GM19324 (cell line): ENCODE data around the gene TRIM14.

Source experiments
- ATAC-seq: cut with Tn5 transposase; IDR thresholded peaks from one replicate; pipeline ENCODE4 v1.9.1; 2021; ENCODE audit warnings: mild to moderate bottlenecking, moderate library complexity; ENCODE audit not compliant: unreplicated experiment, low FRiP score

TRIM14 gene, protein sequence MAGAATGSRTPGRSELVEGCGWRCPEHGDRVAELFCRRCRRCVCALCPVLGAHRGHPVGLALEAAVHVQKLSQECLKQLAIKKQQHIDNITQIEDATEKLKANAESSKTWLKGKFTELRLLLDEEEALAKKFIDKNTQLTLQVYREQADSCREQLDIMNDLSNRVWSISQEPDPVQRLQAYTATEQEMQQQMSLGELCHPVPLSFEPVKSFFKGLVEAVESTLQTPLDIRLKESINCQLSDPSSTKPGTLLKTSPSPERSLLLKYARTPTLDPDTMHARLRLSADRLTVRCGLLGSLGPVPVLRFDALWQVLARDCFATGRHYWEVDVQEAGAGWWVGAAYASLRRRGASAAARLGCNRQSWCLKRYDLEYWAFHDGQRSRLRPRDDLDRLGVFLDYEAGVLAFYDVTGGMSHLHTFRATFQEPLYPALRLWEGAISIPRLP

DNA sequence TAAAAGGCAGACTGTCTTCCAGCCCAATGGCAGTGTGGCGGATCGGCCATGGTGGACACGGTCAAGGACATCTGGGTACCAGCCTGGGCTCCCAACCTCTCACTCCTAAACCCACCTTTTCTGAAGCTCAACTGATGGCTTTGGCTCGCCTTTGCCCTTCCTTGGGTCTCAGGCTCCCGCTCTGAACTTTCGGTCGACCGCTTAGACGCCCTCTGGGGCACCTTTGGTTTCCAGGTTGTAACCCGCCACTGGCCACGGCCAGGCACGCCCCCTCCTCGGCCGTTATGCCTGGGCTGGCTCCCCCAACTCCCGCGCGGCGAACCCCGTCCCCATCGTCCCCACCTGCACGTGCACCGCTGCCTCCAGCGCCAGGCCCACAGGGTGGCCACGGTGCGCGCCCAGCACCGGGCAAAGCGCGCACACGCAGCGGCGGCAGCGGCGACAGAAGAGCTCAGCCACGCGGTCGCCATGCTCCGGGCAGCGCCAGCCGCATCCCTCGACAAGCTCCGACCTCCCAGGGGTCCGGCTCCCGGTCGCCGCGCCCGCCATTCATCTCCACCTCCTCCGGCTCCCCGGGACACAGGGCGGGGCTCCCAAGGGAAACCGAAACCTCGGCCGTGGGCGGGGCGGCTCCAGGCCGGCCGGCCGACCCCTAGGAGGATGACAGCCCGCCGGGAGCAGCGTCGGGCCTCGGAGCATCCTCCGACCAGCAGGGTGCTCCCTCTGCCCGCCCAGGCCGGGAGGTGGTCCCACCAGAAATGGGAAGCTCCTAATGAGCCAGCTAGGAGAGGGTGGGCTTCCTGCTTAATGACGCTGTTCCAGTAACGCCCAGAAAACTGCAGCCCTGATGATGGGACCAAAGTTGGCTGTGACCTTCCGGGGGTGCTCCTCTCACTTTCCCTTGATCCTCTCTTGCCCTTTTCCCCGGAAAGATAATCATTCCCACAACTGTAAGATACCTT is at the start of gene TRIM14:
Gene TRIM14, minus strand, starts transcription at position 583 of the 962 bp plus-strand sequence. Its CDS starts 34 bp downstream, at position 549.
- peak; percentile 66 for ATAC-seq

DNA sequence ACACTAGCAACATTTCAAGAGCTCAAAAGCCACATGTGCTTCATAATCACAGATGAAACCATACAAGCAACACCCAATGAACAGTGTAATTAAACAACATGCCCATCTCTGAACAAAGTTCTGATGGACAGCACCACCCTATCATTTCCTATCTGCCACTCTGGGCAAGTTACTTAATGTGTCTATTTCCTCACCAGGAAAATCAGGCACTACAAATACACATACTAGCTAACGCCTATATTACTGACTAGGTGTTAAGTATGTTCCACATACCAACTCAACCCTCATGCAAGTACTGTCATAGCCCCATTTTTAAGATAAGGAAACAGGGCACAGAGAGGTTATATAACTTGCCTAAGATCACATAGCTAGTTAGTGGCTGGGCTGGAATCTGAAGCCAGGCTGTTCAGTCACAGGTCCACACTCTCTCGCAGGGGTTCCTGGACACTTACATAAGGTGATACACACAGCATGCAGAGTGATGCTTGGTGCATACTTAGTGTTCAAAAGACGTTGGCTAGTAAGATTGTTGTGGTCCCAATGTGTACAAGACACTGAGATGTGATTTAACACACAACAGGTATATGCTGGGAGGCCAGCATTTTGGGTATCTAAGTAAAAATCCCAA is 49.2 kb upstream of the TRIM14 start:
- no peak for ATAC-seq

DNA sequence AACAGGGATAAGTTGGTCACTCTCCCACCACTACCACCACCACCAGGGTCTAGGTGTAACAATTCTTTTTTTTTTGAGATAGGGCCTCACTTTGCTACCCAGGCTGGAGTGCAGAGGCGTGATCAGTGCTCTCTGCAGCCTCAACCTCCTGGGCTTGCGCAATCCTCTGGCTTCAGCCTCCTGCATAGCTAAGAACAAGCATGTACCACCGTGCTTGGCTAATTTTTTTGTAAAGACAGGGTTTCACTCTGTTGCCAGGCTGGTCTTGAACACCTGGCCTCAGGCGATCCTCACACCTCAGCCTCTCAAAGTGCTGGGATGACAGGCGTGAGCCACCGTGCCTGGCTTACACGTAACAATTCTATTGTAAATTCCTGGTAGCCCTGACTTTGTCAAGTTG is 45.9 kb upstream of the TRIM14 start:
- no peak for ATAC-seq

DNA sequence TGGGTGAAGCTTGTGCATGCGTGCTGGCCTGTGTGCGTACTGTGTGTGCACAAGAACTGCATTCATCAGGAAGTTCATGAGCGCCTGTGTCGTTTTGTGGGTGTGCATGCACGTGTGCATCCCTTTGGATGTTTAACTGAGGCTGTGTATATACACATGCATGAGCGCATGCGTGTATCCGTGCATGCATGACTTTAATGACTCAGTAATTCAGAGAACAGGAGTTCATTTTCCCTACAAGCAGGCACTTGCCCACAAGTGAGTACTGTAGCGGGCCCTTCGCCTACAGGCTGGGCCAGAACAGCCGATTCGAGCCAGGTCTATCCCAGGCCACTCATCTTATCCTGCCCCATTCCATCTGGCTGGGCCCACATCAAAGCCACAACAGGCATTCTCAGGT is 43.6 kb upstream of the TRIM14 start:
- ATAC-seq: no peak

DNA sequence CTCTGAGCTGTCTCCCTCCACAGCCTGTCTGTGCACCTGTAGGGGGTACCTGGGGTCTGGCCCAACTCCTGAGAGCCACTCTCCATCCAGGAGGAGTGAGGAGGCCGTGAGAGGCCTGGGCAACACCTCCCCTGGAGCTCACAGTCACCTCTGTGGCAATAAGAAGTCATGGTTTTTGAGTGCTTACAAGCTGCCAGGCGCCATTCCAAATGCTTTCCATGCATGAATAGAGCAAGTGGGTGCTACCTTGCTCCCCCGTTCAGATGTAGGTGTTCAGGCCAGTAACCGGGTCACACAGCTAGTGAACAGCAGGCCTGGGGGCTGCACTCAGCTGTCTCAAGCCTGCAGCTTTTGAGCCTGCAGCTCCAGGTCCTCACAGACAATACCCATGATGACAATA is 42.8 kb upstream of the TRIM14 start:
- ATAC-seq: no peak

DNA sequence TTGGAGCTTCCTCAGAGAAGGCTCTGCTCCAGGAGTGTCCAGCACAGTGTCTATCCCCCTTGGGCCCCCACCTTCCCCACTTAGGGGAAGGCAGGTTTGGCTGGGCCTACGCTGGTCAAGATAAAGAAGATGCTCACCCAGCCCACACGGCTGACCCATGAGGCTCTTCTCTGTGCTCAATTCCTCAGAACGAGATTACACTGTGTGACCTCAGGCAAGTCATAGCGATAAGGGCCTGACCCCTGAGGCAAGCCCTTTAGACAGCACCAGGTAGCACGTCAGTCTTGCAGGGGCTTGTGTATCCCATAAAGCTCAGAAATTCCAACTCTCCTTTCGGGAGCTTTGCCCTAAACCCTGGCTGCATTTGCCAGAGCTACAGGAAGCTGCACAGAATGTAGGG is 40.8 kb upstream of the TRIM14 start:
- no peak for ATAC-seq

DNA sequence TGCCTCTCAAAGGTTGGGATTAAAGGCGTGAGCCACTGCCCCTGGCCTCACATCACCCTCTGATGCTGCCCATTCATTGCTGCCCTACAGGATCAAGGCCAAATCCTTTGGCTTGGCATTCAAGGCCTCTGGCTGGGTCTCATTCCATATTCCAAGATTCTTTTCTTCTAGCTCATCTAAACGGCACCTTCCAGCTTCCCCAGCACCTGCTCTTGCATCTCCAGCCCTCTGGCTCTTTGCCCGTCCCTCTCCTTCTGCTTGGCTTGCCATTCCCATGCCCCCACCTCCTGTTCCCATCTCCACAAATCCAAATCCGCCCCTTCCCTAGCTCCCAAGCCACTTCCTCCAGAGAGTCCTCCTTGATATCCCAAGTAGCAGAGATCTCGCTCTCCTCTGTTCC is 40.3 kb upstream of the TRIM14 start:
- no peak for ATAC-seq

DNA sequence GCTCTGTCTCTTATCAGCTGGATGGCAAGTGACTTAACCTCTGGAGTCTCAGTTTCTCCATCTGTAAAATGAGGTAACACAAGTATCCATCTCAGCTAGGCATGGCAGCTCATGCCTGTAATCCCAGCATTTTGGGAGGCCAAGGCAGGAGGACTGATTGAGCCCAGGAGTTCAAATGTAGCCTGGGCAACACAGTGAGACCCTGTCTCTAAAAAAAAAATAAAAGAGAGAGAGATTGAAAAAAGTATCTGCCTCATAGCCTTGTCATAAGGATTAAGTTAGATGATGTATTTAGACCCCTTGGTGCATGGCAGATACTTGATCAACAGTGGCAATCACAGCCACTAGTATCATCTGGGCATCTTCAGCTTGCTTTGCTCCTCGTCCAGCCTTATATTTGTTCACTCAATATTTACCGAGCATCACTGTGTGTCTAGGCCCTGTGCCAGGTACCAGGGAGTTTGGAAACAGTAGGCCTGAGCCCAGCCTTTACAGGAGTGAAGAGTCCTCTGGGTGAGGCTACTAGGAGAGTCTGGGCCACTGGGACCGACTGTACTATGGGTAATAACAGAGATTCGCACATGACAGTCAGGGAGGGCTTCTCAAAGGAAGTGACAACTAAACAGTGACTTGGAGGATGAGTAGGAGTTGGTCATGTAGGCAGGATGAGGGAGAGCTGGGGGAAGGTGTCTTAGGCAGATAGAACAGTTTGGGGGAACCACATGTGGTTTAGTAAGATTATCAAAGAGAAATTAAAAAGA is 39.2 kb upstream of the TRIM14 start:
- no peak for ATAC-seq

DNA sequence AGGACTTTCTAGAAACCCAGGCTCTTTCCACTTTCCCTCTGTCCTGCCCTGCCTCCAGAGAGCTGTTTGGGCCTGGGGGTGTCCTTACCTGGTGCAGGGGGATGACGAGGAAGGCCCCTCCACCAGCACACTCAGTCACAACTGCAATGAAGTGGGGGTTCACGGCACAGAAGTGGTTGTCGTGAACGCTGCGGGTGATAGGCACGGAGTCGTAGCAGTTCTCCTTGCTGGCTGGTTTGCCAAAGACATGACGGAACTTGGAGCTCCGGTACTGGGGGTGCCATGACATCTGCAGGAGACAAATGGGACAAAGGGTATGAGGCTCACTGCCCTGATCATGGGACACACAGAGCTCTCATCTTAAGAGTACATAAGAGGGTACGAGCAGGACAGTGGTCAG is 38.4 kb upstream of the TRIM14 start:
- no peak for ATAC-seq

DNA sequence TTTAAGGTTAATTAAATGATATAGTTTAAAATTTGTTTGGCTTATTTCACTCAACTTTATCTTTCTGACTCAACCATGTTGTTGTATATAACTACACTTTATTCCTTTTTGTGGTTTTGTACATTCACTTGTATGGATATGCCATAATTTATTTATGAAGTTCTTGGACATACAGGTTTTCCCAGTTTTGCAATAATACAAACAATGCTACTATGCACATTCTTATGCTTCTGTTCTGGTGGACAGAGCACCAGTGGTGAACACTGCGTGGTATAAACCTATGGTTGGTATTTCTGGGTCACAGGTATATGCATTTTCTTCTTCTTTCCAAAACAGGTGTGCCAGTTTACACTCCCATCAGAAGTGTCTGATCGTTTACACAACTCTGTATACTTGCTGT is 35.7 kb upstream of the TRIM14 start:
- no peak for ATAC-seq

DNA sequence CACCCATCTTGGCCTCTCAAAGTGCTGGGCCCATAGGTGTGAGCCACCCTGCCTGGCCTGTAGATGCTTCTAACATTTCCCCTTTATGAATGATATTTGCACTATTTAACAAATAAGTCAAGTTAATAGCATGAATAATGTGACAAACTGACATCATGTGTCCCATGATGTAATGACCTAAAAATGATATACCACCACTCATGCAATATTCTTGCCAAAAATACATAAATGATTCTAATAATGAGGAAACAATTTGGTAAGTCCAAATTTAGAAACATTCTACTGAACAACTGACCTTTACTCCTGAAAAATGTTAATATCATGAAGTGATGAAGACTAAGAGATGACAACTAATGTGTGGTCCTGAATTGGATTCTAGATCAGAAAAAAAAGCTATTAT is 33.5 kb upstream of the TRIM14 start:
- ATAC-seq: no peak

DNA sequence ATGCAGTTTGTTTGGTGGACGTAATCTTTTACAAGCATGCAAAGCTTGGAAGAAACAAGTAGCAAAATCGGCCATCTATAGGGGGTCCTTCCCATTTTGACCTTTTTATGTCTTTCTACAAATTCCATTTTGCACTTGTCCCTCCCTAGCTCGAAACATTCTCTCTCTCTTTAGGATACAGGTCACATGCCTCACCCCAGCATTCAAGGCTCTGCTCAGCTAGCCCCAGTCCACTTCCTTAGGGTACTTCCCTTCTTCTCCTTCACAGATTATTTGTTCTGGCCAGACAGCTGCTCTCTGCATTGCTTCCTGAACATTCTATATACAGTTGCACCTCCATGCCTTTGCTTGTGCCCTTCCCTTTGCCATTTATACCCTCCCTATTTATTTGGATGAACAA is 31.7 kb upstream of the TRIM14 start:
- ATAC-seq: no peak

DNA sequence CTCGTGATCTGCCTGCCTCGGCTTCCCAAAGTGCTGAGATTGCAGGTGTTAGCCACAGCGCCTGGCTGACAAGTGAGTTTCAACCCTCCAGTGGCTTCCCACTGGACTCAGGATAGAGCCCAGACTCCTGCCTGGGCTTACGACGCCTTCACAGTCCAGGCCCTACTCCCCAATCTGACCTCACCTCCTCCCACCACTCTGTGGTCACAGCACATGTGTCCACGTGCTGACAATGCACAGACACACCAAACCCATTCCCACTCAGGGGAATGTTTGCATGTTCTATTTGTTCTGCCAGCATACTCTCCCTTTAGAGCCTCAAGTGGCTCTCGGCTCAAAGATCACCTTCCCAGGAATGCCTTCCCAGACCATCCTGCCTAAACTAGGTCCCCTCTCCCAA is 31.1 kb upstream of the TRIM14 start:
- no peak for ATAC-seq

DNA sequence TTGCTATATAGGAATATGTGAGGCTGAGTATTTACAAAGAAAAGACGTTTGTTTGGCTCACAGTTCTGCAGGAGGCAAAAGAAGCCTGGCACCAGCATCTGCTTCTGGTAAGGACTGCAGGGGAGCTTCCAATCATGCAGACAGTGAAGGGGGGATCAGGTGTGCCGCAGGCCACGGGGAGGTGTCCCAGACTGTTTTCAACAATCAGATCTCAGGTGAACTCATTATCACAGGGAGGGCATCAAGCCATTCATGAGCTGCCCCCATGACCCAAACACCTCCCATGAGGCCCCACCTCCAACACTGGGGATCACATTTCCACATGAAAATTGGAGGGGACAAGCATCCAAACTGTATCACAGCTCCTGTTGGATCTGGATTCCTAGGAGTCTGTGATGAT is 30.4 kb upstream of the TRIM14 start:
- ATAC-seq: no peak

DNA sequence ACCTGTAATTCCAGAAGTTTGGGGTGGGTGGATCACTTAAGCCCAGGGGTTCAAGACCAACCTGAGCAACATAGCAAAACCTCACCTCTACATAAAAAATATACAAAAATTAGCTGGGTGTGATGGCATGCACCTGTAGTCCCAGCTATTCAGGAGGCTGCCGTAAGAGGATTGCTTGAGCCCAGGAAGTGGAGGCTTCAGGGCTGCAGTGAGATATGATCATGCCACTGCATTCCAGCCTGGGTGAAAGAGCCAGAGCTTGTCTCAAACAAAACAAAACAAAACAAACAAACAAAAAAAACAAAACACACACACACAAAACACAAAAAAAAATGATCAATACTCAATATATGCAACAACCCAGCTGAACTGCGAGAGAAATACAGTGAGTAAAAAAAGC is 29.5 kb upstream of the TRIM14 start:
- no peak for ATAC-seq

DNA sequence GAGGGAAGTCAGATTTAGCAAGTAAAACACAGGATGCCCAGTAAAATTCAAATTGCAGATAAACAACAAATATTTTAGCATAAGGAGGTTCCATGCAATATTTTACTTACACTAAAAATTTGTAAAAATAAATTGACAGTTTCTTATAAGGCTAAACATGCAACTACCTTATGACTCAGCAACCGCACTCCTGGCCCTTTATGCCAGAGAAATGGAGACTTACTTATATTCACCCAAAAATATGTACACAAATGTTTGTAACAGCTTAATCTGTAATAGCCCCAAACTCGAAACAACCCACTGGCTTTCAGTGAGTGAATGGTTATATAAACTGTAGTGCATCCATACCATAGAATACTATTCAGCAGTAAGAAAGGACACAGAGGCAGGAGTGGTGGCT is 28.6 kb upstream of the TRIM14 start:
- no peak for ATAC-seq

DNA sequence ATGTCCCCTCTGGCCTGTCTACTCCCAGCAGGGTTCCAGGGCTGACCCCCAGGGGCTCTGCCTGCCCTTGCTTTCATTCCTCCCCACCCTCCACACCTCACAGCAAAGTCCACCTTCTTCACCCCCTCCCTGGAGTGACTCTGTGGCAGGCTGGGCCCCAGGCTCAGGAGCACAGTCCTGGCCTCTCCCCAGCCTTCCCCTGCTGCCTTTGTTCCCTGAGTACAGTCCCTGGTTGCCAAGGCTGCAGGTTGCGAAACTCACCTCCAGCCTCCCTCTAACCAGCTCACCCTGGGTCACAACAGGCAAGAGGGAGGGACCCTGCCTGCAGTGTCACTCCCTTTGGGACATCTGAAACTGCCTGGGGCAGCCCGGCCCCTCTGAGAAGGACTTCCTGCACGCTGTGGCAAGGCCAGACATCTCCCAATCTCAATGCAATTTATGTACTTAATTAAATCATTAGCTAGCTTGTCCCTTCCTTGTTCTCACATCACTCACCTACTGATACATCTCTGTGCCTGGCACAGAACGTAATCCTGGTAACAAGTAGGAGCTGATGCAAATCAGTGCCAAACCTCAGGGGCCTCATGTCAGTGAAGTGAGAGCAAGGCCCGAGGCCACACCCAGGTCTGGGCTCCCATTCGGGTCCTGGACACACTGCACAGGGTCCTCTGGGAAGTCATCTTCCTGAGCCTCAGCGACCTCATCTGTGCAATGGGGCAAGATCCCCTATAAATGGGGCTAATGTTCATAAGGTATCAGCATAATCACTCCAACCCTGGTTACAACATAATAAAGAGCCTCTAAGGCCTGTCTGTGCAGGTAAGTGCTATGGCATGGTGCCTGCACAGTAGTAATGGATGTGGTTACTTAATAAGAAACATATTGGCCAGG is 27.3 kb upstream of the TRIM14 start:
- ATAC-seq: no peak

DNA sequence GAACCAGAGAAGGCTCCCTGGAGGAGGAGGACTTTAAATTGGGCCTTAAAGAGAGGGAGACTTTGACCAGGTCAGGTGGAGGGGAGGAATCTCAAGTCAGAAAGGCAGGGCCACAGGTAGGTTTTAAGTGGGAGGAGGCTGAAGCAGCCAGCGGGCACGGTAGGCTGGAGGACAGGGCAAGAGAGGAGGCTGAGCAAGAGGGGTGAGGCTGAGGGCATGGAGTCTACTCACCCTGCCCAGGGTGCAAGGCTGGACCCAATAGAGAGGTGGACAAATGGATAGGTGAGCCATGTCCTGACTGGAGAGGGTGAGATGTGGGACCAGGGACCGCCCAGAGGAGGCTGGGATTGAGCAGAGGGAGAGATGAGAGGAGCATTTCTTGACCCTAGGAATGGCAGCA is 25.6 kb upstream of the TRIM14 start:
- no peak for ATAC-seq

DNA sequence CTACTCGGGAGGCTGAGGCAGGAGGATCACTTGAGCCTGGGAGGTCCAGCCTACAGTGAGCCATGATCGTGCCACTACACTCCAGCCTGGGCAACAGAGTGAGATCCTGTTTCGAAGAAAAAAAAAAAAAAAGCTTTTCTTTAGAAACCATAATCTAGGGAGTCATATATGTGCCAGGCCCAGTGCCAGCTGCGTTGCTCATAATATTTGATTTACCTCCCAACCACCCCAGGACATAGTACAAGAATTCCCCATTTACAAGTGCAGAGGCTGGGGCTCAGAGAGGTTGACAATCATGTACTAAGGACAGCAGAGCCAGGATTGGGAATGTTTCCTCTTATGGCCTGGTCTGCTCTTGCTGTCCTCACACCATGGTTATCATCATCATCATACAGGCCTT is 25.1 kb upstream of the TRIM14 start:
- no peak for ATAC-seq
